SK-N-DZ (cell line): Measurements from ENCODE around the gene CST7.
"Not testable (repeated sequence)": the region's sequence is repeated elsewhere in the genome, so short reads cannot be mapped to it uniquely, and the experiment has no call there.

ENCODE experiments used
- DNase-seq: peaks from one replicate; pipeline ENCODE4 v3.0.0-alpha.2; 2015; ENCODE audit warnings: low spot score

Gene CST7

GRCh38 chr20:24986436-24987015, 37.5 kb downstream of the CST7 start:
- no peak for DNase-seq

DNA sequence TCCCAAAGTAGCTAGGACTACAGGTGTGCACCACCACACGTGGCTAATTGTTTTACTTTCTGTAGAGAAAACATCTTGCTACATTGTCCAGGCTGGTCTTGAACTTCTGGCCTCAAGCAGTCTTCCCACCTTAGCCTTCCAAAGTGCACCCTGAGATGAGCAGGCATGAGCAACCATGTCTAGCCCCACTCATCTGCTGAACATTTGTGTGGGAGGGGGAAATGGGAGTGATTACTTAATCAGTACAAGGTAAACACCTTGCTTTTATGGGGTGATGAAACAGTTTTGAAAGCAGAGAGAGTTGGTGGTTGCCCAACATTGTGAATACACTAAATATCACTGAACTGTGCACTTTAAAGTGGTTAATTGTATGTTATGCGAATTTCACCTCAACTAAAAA, 38.2 kb downstream of the CST7 start:
- no peak for DNase-seq

DNA sequence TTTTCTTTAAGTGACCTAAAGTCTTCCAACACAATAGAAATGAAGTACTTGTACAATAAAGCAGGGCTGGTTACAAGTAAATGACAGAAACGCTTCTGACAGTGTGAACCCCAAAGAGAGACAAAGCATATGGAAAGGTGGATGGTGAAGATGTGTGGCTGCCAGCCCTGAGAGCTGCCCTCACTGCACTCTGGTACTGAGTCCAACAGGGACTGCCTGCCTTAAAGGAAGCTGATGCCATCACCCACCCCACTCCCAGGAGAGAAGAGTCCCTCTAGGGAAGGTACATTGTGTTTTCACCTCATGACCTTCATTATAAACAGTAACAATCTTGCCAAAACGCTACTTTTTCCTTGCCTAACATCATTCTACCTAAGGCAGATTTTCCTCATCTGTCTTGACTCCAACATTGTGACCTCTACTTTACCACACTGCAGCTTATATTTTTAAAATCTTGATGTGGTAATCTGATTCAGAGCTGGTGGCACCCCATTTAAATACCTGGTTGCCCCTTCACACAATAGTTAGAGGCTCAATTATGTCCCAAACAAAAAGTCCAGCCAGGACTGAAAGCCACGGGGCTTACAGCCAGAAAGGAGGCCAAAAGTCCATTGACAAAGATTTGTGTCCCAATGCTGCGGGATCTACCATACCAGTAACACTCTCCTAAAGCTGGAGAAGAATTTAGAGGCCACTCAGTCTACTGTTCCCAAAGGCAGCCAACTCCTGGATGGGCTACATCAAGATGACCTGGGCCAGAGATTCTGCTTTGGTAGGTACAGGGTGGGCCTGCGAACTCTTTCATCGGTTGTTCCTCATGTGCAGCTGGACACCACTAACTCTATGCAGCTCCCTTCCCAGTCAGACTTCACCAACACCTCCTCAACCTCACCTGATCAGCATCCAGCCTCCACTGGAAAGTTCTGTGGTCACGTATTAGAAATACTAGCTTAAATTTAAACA, 39.1 kb downstream of the CST7 start:
- DNase-seq: no peak

DNA sequence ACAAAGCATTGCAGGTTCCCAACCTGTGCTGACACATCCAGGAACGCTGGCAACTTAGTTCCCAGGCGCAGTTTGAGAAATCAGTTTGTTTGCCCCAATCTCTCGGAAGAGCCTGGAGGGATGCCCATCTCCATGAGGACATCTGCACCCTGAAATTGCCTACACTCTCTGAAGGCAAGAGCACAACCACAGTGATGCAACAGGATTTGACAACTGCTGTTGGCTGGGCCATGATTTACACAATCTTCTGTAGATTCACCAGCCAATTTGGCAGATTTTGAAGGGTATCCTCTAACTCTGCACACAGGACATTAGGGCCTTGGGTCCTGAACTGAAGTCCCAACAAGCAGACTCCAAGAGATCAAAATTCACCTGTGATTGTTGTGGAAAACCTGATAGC, 40.1 kb downstream of the CST7 start:
- DNase-seq: no peak

GRCh38 chr20:24990810-24991252, 41.8 kb downstream of the CST7 start:
- DNase-seq: no peak

- DNase-seq: peak; percentile 40
These were observed 42.9 kb downstream of the CST7 start for GRCh38 chr20:24991897-24992486.

- DNase-seq: peak; percentile 92
These were observed 43.6 kb downstream of the CST7 start, which contains the start of gene APMAP for GRCh38 chr20:24992487-24993205. APMAP (minus strand) TSS chr20:24992751; CDS start chr20:24992688, 63 bp downstream.

DNA sequence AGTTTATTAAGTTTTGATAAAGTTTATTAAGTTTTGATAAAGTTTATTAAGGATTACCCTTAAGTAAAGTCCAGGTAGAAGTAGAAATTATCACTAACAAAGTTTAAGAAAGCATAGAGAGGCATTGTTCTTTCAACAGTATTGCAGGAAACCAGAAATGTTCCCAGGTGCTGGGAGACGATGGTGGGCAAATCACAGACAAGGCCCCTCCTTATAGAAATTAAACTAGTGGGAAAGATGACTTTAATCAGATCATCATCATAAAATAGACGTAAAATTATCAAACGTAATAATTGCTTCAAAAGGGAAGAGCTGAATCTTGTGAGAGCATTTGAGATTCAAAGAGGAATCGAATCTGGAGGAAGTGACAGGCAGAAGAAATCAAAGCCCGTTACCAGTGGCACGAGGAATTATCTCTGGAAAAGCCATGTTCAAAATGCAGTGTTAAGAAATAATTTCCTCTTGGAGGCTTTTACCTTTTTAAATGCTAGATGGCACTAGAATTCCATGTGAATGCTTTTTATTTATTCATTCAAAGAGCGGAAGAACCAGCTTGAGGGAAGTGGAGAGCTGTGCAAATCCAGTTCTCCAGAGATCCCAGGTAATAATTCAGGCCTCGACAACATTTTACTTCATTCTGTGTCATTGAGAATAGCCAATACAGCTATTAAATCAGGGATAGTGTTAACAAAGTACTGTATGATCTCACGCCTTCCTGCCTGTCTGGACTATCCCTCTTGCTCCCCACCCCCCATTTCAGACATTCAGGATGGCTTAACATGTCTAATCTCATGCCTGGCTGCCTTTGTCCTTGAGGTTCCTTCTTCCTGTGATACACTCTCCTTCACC, 44.5 kb downstream of the CST7 start:
- DNase-seq: peak; percentile 23

DNA sequence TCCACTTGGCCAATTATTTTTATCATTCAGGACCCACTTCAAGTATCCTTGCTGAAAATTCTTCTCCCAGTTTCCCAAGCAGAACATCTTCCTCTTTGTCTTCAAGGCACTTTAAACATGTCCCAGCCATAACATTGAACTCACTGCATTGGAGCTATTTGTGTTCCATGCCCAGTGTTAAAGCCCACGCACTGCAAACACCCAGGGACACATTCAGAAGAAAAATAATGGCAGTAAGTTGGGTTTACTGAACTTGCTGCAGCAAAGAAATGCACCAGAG, 45.1 kb downstream of the CST7 start:
- DNase-seq: no peak

DNA sequence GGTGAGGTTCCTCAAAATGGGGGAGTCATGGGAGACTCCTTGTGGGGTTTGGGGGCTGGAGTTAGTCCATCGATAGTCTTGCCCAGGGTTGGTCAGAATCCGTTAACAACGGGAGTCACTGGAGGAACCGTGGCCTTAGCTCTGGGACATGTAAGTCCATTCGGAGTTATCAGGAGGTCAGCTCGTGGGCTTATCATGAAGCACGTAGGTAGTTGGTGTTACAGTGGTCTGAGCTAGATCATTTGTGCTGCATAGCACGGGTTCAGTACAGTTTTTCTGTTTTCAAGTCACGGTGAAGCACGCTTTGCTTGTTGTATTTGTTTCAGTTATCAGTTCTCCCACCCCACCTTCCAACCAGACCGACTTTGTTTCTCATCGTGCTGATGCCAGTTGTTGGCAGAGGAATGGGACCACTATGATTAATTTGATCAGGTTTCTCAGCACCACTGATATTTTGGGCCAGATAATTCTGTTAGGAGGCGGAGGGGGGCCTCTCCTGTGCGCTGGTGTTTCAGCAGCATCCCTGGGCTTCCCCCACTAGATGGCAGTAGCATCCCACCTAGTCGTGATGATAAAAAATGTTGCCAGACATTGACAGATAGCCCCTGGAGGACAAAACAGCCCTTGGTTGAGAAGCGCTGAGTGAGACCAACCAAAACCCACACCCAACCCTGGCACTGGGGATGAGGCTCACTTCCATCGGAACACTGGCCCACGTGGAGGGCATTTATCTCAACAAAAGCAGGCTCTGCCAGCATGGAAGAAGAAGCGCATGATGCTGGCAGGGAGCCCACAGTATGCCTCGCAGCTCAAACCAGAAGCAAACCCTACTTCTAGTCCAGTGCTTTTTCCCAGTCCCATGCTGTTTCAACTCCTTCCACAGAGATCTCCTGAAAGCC, 45.6 kb downstream of the CST7 start:
- peak; percentile 81 for DNase-seq

GRCh38 chr20:24995741-24996448, 46.8 kb downstream of the CST7 start:
- DNase-seq: no peak

- no peak for DNase-seq
These were observed 47.6 kb downstream of the CST7 start for GRCh38 chr20:24996449-24997377.

- no peak for DNase-seq
These were observed 49.1 kb downstream of the CST7 start for GRCh38 chr20:24998121-24998520.

DNA sequence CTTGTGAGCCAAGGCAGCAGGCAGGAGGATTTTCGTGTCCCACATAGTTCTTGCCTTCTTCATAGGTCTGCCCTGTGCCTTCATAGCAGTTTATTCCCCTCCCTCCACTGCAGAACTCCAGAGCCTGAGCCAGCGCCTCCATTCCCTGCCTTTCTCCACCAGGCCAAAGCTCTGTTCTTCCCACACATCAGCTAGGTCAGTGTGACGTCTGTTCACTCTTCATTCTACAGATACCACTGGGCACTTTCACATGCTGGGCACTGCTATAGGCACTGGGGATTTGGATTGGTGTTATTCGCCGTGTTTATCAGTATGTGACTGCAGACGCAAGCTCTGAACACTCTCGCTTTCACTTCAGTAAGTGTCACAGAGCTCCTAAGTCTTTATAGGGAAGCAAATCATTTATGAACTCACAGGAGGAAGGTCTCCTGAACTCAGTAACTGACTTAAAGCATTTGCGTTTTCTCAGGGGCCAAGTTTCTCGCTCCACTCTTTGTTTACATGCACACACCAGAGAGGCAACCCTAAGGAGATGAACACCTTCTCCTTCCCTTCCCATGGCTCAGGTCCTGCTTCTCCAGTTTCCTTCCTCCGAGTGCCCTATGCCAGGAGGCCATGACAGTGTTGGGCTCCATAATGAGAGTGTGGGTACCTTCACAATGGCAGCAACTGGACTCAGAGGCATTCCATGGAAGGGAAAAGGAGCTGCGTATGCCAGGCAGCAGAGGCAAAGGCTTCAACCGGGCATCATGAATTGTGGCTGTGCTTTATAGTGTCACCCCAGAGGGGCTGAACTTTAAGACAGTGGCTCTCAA, 49.8 kb downstream of the CST7 start:
- no peak for DNase-seq

GRCh38 chr20:24999568-24999967, 50.5 kb downstream of the CST7 start:
- DNase-seq: no peak

DNA sequence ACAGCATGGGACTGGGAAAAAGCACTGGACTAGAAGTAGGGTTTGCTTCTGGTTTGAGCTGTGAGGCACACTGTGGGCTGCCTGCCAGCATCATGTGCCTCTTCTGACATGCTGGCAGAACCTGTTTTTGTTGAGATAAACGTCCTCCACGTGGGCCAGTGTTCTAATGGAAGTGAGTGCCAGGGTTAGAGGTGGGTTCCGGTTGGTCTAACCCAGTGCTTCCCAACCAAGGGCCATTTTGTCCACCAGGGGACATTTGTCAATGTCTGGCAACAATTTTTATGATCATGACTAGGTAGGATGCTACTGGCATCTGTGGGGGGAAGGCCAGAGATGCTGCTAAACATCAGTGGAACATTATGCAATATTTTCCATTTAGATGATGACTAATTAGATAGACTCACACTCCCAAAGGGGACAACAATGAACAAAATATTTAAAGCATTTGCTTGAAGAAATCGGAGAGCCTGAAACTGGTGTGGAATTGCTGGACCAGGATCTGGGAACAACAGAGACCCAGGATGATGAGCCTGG, 51.3 kb downstream of the CST7 start:
- DNase-seq: no peak

- DNase-seq: not testable (repeated sequence)
These were observed 52.3 kb downstream of the CST7 start for GRCh38 chr20:25001323-25001722.
